CMK (cell line): Measurements from ENCODE around the gene TRRAP.
"Not testable (repeated sequence)": the region's sequence is repeated elsewhere in the genome, so short reads cannot be mapped to it uniquely, and the experiment has no call there.

Experiments used
- DNase-seq: peaks from one replicate; pipeline ENCODE4 v3.0.0-alpha.2; 2010; ENCODE audit warnings: low read depth

TRRAP gene

DNA sequence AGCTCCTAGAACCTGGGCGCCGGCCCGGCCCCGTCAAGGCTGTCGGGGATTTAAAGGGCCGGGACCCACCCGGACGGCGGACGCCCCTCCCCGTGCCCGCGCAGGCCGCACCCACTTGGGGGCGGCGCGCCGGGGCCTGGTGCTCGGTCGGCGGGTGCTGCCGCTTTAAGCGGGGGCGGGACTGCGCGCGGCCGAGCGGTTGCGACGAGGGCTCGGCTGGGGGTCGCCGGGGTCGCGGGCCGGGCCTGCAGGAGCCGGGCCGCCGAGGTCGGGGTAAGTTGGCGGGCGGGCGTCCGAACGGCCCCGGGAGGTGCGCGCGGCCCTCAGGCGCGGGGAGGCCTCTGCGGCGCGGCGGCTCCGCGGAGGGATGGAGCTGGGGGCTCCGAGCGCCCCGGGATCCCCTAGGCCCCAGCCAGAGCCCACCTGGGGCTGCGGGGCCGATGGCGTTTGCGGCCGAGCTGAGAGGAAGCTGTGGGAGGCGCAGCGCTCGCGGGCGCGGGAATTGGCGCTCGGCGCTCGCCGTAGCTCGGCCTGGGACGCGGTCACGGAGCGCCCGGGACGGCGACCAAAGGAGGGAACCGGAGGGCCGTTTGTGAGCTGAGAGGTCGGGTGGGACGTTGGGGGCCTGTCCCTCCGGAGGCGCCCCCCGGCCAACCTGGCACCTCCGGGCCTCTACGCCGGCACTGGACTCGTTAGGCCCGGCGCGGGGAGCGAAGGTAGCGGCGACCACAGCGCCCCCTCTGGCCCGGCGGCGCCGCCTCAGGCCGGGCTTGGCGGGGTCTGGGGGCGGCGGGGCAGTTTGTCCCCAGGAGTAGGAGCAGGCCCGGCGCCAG is at the start of gene TRRAP:
TSS of gene TRRAP (plus strand) at position 168 of the 833 bp plus-strand sequence. CDS start 2,619 bp downstream, outside the sequence.
- DNase-seq = peak; percentile 50

DNA sequence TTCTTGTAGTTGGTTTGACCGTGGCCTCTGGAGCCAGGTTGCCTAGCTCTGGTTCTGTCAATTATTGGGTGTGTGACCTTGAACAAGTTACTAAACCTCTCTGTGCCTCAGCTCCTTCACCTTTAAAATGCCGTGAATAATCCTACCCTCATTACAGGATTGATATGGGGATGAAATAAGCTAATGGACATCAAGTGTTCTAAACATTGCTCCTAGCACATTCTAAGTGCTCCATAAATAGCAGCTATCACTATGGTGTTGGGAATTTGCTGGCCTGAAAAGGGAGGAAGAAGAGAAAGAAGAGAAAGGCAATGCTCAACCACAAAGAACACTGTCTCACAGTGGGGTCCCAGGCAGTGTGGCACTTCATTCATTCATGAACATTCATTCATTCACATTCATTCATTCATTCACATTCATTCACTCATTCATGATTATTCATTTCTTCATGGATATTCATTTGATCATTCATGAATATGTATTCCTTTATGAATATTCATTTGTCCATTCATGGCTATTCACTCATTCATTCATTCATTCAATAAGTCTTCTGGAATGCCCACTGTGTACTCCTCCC is 47.3 kb upstream of the TRRAP start:
- no peak for DNase-seq

DNA sequence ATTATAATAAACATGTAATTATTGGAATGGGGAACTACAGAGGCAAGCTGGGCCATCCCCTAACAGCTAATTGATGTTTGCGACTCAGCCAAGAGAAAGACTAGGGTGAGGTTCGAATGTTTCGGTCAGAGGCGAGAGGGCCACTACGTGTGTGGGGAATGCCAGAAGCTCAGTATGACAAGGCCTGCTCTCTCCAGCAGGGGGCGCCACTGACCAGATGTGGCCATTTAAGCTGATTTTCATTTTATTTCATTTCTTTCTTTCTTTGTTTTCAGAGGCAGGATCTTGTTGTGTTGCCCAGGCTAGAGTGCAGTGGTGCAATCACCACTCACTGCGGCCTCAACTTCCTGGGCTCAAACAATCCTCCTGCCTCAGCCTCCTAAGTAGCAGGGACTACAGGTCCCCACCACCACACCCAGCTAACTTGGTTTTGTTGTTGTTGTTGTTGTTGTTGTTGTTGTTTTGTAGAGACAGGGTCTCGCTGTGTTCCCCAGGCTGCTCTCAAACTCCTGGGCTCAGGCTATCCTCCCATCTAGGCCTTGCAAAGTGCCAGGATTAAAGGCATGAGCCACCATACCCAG is 46.6 kb upstream of the TRRAP start:
- DNase-seq = no peak

DNA sequence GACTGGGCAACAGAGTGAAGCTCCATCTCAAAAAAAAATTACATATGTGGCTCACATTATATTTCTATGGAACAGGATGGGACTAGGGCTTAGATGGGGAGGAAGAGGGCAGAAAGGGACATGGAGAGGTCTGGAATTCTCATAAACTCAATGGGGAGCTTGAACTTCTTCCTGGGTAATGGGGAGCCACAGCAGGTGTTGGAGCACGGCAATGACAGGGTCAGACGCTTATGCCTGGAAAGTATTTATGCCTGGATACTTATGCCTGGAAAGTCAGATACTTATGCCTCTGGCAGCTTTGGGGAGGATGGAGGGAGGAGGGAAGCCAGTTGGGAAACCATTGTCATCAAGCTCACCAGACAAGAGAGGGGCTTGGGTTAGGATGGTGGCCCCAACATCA is 45.3 kb upstream of the TRRAP start:
- DNase-seq = no peak

DNA sequence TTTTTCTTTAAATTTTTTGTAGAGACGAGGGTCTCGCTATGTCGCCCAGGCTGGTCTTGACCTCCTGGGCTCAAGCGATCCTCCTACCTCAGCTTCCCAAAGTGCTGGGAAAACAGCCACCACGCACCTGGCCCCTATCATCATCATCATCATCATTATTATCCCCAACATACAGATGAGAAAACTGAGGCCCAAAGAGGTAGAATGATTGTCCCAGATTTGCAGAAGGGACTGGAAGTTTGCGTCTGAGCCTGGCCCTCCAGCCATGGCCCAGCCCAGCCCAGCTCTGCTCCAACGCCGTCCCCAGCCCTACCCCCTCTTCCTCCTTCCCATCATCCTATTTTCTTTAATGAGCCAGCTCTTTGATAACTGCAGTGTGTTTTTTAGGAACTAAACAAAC is 43.4 kb upstream of the TRRAP start:
- DNase-seq = no peak

DNA sequence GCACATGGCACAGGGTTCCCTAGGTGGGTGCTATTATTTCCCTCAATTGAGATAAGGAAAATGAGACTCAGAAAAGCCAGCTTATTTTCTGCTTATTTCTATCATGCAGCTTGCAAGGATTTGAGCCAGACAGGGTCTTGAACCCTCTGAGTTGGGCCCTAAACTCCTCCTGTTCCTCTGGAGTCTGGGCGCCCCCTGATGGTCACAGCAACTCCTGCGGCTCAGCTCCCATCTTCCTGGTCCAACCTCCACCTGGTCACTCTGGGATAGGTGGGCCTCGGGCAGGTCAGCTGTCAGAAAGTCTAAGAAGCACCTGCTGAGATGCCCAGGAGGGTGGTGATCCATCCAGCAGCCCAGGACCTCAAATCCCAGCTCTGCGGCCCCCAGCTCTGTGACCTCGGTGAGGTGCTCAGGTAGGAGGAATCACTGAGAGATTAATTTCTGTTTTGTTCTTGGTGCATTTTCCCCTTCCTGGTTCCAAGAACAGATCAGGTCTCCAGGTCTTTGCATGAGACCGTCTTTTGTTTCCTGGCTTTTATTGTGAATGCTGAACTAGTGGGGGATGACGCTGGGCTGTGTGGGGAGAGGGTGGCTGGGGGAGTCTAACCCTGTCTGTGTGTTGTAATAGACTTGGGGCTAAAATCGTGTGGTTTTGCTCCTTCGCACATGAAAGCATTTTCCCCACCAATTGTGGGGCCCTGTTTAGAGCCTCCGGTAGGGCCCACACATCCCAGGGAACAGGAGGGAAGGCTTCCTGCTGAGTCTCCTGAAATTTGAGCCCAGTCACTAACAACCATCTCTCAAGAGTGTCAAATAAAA is 41.3 kb upstream of the TRRAP start:
- DNase-seq = no peak

DNA sequence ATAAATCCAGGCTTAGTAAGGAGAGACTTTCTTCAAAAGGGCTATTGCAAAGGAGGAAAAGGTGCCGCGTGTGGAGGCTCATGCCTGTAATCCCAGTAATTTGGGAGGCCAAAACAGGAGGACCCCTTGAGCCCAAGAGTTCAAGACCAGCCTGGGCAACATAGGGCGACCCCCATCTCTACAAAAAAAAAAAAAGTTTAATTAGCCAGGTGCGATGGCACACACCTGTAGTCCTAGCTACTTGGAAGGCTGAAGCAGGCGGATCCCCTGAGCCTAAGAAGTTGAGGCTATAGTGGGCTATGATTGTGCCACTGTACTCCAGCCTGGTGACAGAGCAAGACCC is 40.7 kb upstream of the TRRAP start:
- DNase-seq = no peak

DNA sequence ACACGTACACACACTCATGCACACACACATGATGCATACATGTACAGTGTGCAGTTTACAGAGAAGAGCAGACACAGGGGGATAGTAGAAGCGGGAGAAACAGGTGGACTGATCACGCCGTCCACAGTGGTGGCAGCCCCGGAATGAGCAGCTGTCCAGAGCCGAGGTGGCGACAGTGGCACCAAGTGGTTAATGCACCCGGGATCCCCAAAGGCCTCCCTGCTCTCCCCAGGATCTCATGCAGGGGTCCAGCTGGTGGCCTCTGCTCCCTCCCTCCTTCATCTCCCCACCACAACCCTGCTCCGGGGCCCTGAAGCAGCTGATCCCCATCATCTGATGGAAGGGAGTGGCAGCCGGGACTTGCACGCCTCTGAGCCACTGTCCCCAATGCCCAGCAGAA is 38.2 kb upstream of the TRRAP start:
- DNase-seq = no peak

DNA sequence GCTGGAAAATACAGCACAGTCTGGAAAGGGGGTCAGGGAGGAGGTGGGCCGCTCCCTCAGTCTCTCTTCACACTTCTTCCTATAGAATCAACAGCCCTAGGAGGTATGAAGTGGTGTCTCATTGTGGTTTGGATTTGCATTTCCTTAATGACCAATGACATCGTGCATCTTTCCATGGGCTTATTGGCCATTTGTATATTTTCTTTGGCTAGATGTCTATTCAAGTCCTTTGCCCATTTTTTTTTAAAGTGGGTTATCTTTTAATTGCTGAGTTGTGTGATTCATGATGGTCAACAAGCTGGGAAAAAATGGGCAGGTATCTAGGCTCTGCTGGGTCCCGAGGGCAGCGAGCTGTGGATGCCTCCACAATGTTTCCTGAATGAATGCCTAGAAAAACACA is 37.6 kb upstream of the TRRAP start:
- no peak for DNase-seq

DNA sequence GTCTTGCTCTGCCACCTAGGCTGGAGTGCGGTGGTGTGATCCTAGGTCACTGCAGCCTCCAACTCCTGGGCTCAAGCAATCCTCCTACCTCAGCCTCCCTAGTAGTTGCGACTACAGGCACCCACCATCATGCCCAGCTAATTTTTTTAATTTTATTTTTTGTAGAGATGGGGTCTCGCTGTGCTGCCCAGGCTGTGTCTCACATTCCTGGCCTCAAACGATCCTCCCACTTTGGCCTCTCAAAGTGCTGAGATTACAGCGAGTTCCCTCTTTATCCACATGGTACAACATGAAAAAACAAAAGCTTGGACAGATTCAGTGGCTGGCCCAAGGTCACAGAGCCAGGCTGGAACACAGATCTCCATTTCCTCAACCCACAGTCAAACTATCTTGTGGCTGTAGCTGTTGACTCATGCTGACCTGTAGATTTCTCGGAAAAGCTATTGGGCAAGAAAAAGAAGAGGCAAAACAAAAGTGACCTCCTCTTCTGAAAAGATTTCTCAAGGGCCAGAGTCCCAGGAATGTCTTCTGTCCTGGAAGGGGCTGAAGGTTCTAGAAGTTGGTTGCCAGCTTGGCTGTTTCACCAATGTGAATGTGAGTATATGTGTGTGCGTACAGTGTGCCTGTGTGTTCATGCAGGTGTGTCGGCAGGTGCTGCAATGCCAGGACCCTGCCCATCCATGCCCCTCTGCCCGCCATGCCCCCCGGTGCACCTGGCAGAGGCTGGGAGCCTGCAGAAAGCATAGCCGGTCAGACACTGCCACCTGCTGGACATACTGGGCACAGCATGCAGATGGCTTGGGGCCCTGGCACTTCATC is 36.9 kb upstream of the TRRAP start:
- DNase-seq = peak; percentile 45

DNA sequence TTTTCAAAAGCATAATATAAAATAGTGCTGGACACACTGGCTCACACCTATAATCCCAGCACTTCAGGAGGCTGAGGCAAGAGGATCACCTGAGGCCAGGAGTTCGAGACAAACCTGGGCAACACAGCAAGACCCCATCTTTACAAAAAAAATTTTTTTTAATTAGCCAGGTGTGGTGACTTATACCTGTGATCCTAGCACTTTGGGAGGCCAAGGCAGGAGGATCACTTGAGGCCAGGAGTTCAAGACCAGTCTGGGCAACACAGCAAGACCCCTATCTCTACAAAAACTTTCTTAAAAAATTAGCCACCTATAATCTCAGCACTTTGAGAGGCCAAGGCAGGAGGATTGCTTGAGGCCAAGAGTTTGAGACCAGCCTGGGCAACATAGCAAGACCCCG is 35.8 kb upstream of the TRRAP start:
- DNase-seq = not testable (repeated sequence)

DNA sequence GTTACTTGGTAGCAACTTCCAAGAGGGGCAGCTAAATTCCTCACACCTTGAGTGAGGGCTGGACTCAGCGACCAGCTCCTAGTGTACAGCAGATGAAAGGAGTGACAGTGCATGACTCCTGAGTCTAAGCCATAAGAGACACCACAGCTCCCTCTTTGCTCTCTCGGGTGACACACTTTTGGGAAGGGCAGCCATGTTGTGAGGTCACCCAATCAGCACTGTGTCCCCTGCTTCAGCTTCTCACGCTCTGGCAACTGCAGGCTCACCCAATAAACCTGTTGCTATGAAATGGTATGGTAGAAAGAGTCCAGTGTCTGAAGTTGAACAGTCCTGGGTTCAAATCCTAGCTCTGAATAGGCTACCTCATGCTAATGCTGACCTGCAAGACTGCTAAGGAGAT is 29.4 kb upstream of the TRRAP start:
- no peak for DNase-seq

DNA sequence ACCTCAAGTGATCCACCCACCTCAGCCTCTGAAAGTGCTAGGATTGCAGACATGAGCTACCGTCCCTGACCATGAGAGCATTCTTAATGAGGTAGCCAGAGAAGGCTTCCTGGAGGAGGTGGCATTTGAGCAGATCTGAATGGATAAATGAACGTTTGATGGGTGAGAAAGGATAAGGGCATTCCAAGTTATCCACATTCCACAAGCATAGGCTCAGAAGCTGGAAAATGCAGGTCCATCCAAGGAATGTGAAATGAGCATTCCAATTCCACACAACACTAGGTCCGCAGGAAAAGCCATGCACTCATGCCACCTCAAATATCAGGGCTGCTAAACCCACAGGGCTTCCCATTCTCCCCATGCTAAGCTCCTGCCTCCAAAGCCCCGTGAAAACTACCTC is 25.5 kb upstream of the TRRAP start:
- no peak for DNase-seq

DNA sequence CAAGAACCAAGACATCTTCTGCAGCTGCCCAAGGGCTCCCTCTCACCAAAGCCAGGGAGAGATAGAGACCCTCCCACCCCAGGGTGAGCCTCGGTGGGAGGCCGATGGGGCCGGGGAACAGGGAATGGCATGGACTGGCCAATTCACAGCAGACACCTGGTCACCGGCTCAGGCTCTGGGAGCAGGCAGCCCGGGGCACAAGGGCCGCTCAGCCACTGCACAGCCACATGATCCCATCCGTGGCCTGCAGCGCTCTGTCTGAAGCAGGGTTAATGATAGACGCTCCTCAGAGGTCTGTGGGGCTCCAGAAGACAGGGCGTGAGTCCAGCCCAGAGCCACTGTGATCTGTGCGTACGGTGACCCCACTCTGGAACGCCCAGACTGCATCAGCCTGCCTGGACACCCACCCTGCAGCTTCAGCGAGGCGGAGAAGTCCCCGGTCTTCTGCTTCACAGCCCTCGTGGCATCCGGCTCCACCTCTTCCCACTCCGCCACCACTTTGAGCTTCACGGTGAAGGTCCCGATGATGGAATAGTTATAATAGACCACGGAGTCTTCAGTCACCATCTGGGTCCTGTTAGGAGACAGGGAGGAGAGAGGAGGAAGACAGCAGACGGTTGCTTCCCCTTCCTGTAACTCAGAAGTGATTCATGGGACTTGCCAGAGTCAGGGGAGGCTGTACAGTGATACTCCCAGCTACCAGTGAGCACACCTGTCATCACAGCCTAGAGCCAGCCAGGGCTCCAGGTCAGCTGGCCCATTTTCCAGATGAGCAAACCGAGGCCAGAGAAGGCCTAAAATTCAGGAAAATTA is 22.5 kb upstream of the TRRAP start:
- DNase-seq = no peak

DNA sequence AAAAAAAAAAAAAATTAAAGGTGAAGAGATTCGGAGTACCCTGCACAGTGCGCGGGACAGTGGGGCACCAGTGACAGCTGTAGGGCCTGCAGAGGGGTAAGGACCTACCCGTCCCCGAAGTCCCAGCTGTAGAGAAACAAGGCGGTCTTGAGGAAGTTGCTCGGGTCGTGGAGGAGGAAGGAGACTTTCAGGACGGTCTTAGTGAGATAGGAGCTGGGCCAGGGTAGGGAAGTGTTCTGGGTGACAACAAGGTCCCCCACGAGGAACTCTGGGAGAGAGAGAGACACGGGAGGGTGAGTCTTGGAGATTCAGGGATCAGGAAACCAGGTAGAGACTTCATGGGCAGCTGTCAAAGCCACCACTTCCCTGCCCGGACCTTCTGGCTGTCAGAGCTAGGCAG is 18.3 kb upstream of the TRRAP start:
- no peak for DNase-seq

DNA sequence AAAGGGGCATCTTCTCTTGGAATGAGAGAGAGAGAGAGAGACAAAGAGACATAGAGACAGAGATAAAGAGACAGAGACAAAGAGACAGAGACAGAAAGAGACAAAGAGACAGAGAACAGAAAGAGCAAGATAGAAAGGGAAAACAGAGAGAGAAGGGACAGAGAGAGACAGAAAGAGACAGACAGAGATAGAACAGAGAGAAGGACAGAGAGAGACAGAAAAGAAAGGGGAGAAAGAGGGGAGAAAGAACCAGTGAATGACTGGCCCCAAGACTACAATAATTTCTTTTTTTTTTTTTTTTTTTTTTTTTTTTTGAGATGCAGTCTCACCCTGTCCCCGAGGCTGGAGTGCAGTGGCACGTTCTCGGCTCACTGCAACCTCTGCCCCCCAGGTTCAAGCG is 16.1 kb upstream of the TRRAP start:
- no peak for DNase-seq

DNA sequence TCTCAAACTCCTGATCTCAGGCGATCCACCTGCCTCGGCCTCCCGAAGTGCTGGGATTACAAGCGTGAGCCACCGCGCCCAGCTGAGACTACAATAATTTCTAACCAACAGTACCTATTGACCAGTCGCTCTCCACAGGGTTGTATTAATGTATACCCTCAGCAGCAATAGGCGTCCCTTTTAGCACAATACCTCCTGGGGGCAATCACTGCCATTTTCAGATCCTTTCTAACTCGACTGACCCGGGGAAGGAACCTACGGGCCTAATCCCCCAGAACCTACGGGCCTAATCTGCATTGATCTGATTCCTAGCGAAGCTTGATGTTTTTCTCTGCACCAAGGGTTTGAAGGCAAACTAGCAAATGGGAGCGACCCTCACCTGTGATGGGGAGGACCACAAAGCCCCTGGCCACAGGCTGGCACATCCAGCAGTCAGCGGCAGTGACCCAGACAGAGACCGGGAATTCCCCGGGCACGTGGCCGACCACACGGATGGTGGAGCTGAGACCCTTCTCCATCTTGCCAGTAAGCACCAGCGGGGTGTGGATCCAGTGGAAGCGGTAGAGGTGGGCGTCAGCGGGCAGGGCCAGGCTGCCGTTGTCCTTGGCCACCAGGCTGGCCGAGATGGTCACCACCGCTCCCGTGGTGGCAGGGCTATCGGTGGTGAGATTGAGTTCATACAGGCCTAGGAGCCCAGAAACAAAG is 15.5 kb upstream of the TRRAP start:
- DNase-seq = no peak

DNA sequence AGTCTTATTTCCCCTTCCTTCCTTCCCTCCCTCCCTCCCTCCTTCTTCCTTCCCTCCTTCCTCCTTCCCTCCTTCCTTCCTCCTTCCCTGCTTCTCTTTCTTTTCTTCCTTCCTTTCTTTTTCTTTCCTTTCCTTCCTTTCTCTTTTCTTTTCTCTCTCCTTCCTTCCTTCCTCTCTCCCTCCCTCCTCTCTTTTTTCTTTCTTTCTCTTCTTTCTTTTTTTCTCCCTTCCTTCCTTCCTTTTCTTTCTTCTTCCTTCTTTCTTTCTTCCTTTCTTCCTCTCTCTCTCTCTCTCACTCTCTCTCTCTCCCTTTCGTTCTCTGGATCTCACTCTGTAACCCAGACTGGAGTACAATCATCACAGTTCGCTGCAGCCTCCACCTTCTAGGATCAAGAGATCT is 14.7 kb upstream of the TRRAP start:
- no peak for DNase-seq

DNA sequence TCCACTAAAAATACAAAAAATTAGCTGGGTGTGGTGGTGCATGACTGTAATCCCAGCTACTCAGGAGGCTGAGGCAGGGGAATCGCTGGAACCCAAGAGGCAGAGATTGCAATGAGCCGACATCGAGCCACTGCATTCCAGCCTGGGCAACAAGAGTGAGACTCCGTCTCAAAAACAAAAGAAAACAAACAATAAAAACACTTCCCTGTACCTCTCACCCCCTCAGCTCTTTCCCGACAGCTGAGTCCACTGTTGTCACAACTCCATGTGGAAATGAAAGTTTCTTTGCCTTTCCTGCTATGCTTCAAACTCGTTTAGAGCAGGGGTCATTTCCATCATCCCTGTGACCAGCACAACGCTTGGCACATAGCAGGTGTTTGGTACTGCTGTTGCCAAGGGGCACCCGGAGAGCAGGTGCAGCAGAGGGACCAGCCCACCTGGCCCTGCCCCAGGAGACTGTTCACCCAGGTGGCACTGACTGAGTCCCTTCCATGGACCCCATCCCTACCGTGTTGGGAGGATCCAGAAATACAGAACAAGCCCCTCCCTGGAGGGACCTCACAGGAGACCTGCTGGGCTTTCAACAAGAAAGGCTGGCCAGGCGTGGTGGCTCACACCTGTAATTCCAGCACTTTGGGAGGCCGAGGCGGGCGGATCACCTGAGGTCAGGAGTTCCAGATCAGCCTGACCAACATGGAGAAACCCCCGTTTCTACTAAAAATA is 13.4 kb upstream of the TRRAP start:
- no peak for DNase-seq

DNA sequence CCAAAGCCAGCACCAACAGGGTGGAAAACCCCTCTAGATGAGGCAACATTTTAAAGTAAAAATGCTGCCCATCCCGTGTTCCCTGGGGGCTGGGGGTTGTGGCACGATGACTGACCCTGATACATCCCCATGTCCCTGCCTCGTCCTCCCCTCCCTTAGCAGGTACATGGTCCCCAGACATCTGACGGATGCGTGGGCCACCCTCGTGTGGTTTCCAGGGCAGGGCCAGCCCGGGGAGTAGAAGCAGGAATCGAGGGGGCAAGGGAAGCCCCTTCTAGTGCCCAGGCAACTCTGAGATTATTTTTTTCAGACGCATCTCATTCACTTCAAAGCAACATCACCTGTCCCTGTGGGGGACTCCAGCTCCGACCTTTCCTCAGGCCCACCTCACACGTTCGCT is 12.0 kb upstream of the TRRAP start:
- no peak for DNase-seq
